Rectal smooth muscle tissue (tissue), 1 donor: ENCODE data around the gene ZNF331.

Experiments
- H3K27ac ChIP-seq: one replicate; pipeline ENCODE4 v1.7.0; 2013; ENCODE audit warnings: low read depth, low read length, inconsistent platforms
- H3K27me3 ChIP-seq: one replicate; pipeline ENCODE4 v1.7.0; 2013; ENCODE audit warnings: low read length; ENCODE audit not compliant: control insufficient read depth, insufficient read depth
- H3K36me3 ChIP-seq: one replicate; pipeline ENCODE4 v1.7.0; 2013; ENCODE audit warnings: low read length; ENCODE audit not compliant: control insufficient read depth, insufficient read depth
- H3K4me1 ChIP-seq: one replicate; pipeline ENCODE4 v1.7.0; 2013; ENCODE audit warnings: low read length; ENCODE audit not compliant: control insufficient read depth, insufficient read depth
- H3K4me3 ChIP-seq: one replicate; pipeline ENCODE4 v1.7.0; 2013; ENCODE audit warnings: low read length
- H3K9ac ChIP-seq: one replicate; pipeline ENCODE4 v1.7.0; 2013; ENCODE audit warnings: low read length

ZNF331 gene

DNA sequence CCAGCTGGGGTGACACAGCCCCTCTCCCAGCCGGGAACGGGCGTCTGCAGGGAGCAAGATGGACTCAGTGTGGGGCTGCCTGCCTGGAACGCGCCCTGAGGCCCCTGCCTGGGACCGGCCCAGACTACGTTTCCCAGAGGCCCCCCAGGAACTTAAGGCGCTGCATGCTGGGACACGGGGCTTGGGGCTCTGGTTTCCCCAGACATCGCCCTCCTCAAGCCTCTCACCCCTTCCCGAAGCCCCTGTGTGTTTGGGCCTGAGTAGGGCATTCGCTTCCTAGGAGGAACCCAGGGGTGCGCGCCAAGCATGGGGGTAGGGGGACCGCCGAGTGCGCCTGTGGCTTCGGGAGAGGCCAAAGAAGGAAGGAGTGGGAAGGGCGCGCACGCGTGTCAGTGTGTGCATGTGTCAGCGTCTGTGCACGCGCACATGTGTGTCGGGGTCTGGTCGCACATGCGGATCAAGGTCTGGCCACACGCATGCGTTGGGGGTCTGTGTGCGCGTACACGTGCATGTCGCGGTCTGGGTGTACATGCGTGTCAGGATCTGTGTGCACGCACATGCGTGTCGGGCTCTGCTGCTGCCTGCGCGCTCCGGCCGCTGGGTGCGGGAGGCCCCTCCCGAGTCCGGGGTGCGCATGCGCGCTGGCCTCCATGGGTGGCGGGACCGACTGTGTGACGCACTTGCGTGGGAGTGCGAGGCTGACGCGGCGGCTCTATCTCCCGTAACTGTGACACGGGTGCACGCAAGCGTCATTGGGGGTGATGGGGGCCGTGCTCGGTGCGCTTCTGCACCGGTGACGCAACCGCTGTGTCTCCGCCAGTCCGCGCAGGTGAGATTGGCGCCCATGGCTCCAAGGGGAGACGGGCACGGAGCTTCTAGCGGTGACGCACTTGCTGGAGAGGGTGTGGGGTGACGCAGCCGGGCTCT, 16.2 kb downstream of the ZNF331 start:
- Histone ChIP-seq H3K27me3 (no peaks in the 10 kb centered on the region), H3K36me3 (no peaks in the 10 kb centered on the region), H3K4me3 (peak overlapping the region; percentile 86), H3K4me1 (peaks cover 2% of the 10 kb centered on the region), H3K9ac (peak overlapping the region; percentile 25), H3K27ac (peak overlapping the region; percentile 92)

DNA sequence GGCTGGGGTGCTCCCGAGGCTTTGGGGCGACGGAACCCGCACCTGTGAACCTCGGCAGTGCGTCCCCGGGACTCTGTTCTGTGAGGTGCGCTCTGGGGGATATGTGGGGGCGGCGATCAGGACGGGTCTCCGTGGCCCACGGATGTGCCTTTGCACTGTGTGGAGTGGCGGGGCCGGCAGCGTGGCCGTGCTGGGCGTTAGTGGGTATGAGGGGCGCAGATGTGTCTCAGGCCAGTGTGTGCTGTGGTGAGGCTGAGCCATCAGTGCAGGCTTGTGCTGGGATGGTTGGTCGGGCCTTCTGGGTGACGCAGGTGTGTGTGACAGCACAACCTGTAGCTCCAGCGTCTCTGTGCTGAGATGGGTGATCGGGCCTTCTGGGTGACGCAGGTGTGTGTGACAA, 16.9 kb downstream of the ZNF331 start:
- H3K36me3 ChIP-seq = no peaks in the 10 kb centered on the region
- peak overlapping the region; percentile 92 for H3K27ac ChIP-seq
- H3K4me1 ChIP-seq = peaks cover 2% of the 10 kb centered on the region
- H3K27me3 ChIP-seq = no peaks in the 10 kb centered on the region
- H3K4me3 ChIP-seq = peak overlapping the region; percentile 86
- peak overlapping the region; percentile 25 for H3K9ac ChIP-seq

DNA sequence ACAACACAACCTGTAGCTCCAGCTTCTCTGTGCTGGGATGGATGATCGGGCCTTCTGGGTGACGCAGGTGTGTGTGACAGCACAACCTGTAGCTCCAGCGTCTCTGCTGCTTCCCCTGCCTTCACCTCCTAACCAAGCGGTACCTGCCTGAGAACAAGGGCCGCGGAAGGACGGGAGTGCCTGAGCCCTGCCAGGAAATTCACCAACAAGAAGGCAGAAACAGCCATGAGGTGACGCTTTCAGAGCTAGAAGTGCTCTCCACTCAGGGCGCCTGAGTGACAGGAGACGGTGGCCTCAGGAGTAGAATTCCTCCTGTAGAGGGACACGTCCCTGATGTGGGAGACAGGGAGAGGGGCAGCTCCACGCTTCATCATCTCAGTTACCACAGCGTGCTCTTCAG, 17.4 kb downstream of the ZNF331 start:
- H3K4me1 ChIP-seq = peaks cover 2% of the 10 kb centered on the region
- H3K27ac ChIP-seq = peak overlapping the region; percentile 92
- peak overlapping the region; percentile 25 for H3K9ac ChIP-seq
- no peaks in the 10 kb centered on the region for H3K27me3 ChIP-seq
- H3K36me3 ChIP-seq = no peaks in the 10 kb centered on the region
- peak overlapping the region; percentile 86 for H3K4me3 ChIP-seq

DNA sequence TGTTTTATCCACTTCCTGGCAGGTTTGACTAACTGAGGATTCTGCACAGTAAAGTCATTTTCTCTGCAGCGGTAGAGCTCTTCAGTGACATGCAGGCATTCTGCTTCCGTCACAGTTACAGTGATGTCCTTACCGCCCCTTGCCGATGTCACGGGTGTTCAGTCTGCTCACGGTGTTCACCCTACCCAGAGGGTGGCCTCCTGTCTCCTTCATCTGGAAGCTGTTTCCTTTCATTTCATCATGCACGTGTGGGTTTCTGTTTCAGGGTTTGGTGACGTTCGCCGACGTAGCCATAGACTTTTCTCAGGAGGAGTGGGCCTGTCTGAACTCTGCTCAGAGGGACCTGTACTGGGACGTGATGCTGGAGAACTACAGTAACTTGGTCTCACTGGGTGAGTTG, 33.4 kb downstream of the ZNF331 start:
- Histone ChIP-seq H3K27me3 (no peaks in the 10 kb centered on the region), H3K36me3 (peaks cover 12% of the 10 kb centered on the region), H3K4me3 (no peak overlapping the region), H3K9ac (no peak overlapping the region), H3K27ac (no peak overlapping the region), H3K4me1 (no peaks in the 10 kb centered on the region)

DNA sequence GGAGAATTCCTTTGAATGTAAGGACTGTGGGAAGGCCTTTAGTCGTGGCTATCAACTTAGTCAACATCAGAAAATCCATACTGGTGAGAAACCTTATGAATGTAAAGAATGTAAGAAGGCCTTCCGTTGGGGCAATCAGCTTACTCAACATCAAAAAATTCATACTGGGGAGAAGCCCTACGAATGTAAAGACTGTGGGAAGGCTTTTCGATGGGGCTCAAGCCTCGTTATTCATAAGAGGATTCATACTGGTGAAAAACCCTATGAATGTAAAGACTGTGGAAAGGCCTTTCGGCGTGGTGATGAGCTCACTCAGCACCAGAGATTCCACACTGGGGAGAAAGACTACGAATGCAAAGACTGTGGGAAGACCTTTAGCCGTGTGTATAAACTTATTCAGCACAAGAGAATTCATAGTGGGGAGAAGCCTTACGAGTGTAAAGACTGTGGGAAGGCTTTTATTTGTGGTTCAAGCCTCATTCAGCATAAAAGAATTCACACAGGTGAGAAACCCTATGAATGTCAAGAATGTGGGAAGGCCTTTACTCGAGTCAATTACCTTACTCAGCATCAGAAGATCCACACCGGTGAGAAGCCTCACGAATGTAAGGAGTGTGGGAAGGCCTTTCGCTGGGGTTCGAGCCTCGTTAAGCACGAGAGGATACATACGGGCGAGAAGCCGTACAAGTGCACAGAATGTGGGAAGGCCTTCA, 39.2 kb downstream of the ZNF331 start:
- H3K36me3 ChIP-seq = peaks cover 21% of the 10 kb centered on the region
- no peak overlapping the region for H3K4me3 ChIP-seq
- no peaks in the 10 kb centered on the region for H3K4me1 ChIP-seq
- no peak overlapping the region for H3K27ac ChIP-seq
- no peaks in the 10 kb centered on the region for H3K27me3 ChIP-seq
- no peak overlapping the region for H3K9ac ChIP-seq

DNA sequence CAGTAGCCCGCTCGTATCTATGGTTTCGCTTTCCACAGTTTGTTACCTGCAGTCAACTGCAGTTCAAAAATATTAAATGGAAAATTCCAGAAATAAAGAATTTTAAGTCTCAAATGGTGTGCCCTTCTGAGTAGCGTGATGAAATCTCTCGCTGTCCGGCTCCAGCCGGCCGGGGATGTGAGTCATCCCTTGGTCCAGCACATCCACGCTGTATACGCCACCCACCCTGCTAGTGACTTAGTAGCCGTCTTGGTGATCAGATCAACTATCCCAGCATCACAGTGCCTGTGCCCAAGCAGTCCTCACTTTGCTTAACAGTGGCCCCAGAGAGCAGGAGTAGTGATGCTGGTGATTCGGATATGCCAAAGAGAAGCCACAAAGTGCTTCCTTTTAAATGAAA, 40.0 kb downstream of the ZNF331 start:
- Histone ChIP-seq H3K36me3 (peaks cover 19% of the 10 kb centered on the region), H3K4me1 (no peaks in the 10 kb centered on the region), H3K9ac (no peak overlapping the region), H3K27ac (no peak overlapping the region), H3K4me3 (no peak overlapping the region), H3K27me3 (no peaks in the 10 kb centered on the region)

DNA sequence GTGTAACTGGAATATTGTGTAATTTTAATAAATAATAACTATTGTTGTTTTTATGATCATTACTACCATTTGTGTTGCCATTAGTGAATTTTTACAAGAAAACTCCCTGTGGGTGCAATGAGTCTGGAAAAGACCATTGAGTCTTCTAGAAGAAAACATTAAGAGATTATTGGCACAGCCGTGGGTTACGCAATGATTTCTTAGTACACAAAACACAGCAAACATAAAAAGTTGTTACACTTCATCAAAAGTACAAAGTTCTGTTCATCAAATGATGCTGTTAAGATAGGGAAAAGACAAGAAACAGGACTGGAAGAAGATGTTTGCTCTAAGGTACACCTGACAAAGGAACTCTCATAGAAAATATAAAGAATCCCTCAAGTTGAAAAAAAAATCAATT, 41.6 kb downstream of the ZNF331 start:
- Histone ChIP-seq H3K9ac (no peak overlapping the region), H3K4me3 (no peak overlapping the region), H3K27me3 (no peaks in the 10 kb centered on the region), H3K4me1 (no peaks in the 10 kb centered on the region), H3K36me3 (peaks cover 19% of the 10 kb centered on the region), H3K27ac (no peak overlapping the region)

DNA sequence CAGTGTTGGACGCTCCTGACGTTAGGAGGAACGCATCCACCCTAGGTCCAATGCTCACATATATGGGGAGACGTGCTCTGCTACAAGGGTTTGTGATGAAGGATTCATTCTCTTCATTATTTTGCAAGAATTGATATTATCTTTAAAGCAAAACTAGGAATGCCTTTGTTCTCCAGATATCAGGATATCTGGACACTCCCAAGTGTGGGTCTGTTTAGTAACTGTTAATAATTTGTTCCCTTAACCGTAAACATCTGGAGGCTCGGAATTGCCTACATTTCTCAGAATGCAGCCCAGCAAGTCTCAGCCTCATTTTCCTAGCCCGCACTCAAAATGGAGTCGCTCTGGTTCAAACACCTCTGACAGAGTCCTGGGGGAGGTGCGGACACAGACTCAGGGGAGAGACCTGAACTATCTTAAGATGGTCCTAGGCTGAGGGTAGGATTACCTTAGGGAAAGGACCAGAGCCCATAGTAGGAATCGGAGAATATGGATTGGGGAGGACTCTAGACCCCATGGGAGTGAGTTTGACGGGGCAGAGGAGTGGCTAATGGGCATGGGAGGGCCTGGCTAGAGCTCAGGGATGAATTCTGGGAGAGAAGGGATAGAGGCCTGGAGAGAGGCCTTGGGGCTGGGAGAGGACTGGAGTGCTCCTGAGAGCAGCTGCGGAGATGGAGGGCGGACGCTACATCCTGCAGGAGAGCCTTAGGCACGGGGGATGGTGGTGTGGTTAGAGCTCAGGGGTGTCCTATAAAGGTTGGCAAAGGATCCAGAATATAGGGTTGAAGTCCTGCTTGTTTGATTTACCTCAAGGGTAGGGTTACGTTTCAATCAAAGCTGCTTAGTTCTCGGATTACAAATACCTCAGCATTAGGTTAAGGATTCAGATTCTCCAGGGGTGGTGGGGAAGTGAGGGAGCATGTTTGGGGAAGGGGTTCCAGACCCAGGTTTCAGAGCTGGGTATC, 43.2 kb downstream of the ZNF331 start:
- H3K4me3 ChIP-seq = no peak overlapping the region
- H3K9ac ChIP-seq = no peak overlapping the region
- no peaks in the 10 kb centered on the region for H3K27me3 ChIP-seq
- H3K4me1 ChIP-seq = no peaks in the 10 kb centered on the region
- peaks cover 19% of the 10 kb centered on the region for H3K36me3 ChIP-seq
- H3K27ac ChIP-seq = no peak overlapping the region

DNA sequence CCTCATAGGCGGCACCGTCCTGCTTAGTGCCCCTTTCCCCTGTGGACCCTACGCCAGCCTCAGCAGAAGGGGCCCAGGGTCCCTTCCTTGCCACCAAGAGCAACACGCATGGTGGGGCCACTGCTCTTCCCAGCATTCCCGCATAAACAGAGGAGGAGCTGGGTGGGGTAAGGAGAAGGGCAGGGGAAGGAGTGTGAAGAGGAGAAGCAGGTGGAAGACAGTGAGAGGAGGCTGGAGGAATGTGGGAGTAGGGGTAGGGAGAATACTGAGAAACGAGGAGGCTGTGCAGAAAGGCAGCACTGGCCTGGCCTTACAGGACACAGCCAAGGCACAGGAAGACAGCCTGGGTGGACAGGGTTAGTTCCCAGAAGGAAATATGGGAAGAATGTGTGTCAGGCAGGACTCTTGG, 43.9 kb downstream of the ZNF331 start:
- no peaks in the 10 kb centered on the region for H3K27me3 ChIP-seq
- no peak overlapping the region for H3K4me3 ChIP-seq
- H3K27ac ChIP-seq = no peak overlapping the region
- no peaks in the 10 kb centered on the region for H3K4me1 ChIP-seq
- peaks cover 12% of the 10 kb centered on the region for H3K36me3 ChIP-seq
- H3K9ac ChIP-seq = no peak overlapping the region

DNA sequence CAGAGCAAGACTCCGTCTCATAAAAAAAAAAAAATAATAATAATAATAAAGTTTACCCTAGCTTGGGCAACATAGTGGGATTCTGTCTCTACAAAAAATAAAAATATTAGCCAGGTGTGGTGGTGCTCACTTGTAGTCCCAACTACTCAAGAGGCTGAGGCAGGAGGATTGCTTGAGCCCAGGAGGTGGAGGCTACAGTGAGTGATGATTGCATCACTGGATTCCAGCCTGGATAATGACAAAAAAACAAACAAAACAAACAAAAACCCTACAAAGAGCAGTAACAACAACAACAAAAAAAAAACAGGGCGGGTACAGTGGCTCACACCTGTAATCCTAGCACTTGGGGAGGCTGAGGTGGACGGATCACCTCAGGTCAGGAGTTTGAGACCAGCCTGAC, 45.2 kb downstream of the ZNF331 start:
- no peaks in the 10 kb centered on the region for H3K27me3 ChIP-seq
- no peaks in the 10 kb centered on the region for H3K36me3 ChIP-seq
- H3K4me1 ChIP-seq = no peaks in the 10 kb centered on the region
- no peak overlapping the region for H3K4me3 ChIP-seq
- H3K27ac ChIP-seq = no peak overlapping the region
- no peak overlapping the region for H3K9ac ChIP-seq

DNA sequence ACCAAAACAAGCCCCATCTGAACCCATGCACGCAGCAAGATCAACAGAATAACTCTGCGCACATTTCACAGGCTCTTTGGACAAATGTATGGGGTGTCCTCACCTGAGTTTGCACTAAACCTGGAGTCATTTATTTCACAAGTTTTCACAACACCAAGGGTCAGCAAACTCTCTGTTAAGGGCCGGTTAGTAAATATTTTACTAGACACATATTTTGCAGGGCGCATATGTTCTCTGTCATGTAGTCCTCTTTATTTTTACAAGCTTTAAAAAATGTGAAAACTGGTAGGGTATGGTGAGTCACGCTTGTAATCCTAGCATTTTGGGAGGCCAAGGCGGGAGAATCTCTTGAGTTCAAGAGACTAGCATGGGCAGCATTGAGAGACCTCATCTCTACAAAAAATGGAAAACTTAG, 48.3 kb downstream of the ZNF331 start:
- Histone ChIP-seq H3K27me3 (no peaks in the 10 kb centered on the region), H3K4me1 (no peaks in the 10 kb centered on the region), H3K9ac (no peak overlapping the region), H3K36me3 (no peaks in the 10 kb centered on the region), H3K27ac (no peak overlapping the region), H3K4me3 (no peak overlapping the region)
